Liver (tissue), 3 donors: ENCODE results near the gene KLK12.

Experiments used
- FOXA1 ChIP-seq: IDR thresholded peaks from 2 replicates; pipeline ENCODE4 v1.6.1; 2016; ENCODE audit warnings: antibody characterized with exemption
- HNF4A ChIP-seq, 2 donors: conservative IDR thresholded peaks; 2 replicates each; pipeline ENCODE4 v1.6.1; 2016; ENCODE audit warnings: antibody characterized with exemption in 2 of 2, mild to moderate bottlenecking in 2 of 2
- RAD21 ChIP-seq, 2 donors: IDR thresholded peaks; 2 replicates each; pipeline ENCODE4 v1.6.1; 2016; ENCODE audit warnings: antibody characterized with exemption in 2 of 2, mild to moderate bottlenecking in 2 of 2
- TAF1 ChIP-seq: conservative IDR thresholded peaks from 2 replicates; pipeline ENCODE4 v1.6.1; 2016; ENCODE audit warnings: antibody characterized with exemption, mild to moderate bottlenecking
- TF ChIP-seq, protein P1 (sequence below): fragments of 150-350 bp; IDR thresholded peaks from 2 replicates; pipeline ENCODE4 v1.5.1; 2017; ENCODE audit warnings: improper control_type of control experiment, low read depth, low read length; ENCODE audit not compliant: missing input control
- TF ChIP-seq, protein P2 (sequence below): IDR thresholded peaks from 2 replicates; pipeline ENCODE4 v1.6.1; 2016; ENCODE audit warnings: antibody characterized with exemption, mild to moderate bottlenecking
- TF ChIP-seq, protein P3 (sequence below): IDR thresholded peaks from 2 replicates; pipeline ENCODE4 v1.6.1; 2016; ENCODE audit warnings: antibody characterized with exemption
- donor health status: healthy.
- donor health status: healthy.

DNA sequence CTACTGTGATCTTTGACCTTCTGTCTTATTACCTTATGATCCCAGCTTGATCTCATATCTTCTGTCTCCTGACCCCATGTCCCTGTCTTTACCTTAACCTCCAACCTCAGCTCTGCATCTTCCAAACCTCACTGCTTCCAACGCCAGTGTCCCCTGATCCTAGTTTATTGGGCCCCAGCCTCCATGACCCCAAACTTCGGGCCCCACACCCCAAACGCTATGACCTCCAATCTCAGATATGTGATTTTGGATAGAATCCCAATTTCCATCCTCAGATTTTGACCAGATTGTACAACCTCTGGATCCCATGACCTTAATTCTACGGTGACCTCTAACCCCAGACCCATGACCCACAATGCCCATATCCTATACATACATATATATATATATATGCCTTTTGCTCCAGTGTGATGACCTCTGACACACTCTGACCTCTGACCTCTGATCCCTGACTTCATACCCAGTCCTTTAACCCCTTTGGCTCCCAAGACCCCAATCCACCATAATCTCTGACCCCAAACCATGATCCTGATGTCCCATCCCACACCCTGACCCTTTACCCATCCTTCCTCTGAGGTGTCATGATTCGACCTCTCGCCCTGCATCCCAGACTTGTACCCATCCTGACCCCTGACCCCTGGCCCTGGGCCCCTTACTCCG, 3.5 kb downstream of the KLK12 start:
- TF ChIP-seq, protein P1, sequence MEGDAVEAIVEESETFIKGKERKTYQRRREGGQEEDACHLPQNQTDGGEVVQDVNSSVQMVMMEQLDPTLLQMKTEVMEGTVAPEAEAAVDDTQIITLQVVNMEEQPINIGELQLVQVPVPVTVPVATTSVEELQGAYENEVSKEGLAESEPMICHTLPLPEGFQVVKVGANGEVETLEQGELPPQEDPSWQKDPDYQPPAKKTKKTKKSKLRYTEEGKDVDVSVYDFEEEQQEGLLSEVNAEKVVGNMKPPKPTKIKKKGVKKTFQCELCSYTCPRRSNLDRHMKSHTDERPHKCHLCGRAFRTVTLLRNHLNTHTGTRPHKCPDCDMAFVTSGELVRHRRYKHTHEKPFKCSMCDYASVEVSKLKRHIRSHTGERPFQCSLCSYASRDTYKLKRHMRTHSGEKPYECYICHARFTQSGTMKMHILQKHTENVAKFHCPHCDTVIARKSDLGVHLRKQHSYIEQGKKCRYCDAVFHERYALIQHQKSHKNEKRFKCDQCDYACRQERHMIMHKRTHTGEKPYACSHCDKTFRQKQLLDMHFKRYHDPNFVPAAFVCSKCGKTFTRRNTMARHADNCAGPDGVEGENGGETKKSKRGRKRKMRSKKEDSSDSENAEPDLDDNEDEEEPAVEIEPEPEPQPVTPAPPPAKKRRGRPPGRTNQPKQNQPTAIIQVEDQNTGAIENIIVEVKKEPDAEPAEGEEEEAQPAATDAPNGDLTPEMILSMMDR, result no peak
- TF ChIP-seq RAD21 (IDR thresholded peaks at IDR 0.05) (no peak), TAF1 (no peak), HNF4A (conservative IDR thresholded peaks at IDR 0.05) (no peak), FOXA1 (no peak)
- TF ChIP-seq, protein P2, sequence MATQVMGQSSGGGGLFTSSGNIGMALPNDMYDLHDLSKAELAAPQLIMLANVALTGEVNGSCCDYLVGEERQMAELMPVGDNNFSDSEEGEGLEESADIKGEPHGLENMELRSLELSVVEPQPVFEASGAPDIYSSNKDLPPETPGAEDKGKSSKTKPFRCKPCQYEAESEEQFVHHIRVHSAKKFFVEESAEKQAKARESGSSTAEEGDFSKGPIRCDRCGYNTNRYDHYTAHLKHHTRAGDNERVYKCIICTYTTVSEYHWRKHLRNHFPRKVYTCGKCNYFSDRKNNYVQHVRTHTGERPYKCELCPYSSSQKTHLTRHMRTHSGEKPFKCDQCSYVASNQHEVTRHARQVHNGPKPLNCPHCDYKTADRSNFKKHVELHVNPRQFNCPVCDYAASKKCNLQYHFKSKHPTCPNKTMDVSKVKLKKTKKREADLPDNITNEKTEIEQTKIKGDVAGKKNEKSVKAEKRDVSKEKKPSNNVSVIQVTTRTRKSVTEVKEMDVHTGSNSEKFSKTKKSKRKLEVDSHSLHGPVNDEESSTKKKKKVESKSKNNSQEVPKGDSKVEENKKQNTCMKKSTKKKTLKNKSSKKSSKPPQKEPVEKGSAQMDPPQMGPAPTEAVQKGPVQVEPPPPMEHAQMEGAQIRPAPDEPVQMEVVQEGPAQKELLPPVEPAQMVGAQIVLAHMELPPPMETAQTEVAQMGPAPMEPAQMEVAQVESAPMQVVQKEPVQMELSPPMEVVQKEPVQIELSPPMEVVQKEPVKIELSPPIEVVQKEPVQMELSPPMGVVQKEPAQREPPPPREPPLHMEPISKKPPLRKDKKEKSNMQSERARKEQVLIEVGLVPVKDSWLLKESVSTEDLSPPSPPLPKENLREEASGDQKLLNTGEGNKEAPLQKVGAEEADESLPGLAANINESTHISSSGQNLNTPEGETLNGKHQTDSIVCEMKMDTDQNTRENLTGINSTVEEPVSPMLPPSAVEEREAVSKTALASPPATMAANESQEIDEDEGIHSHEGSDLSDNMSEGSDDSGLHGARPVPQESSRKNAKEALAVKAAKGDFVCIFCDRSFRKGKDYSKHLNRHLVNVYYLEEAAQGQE, result no peak
- TF ChIP-seq, protein P3, sequence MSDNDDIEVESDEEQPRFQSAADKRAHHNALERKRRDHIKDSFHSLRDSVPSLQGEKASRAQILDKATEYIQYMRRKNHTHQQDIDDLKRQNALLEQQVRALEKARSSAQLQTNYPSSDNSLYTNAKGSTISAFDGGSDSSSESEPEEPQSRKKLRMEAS, result no peak
